ENCODE data around the gene SLC38A1. TPM values are rescaled to one million over a fixed set of nuclear protein-coding genes. Genes with fewer than 3 reads are reported as not detected.

The SLC38A1 gene
- polyA plus RNA-seq, 2 of the 4 experiments (the other 2 are of a cell fraction), result 62.7 to 231 TPM

- H3K4me3 ChIP-seq, result no peak overlapping the region
- H3K4me1 ChIP-seq, result no peaks in the 10 kb centered on the region
- no peaks in the 10 kb centered on the region for H3K9me3 ChIP-seq
- H3K27ac ChIP-seq, result no peak overlapping the region
- POLR2A ChIA-PET, result no interaction called here
- CTCF ChIA-PET, result interaction anchor here (5.0 kb wide), 1 partner anchor 10 kb away, joined by 23 read pairs; no protein-coding TSS in a partner anchor
- no peak for FAIRE-seq
- no peak for ATAC-seq
- DNase-seq (ENCODE audit: low read depth in 1 of 2, low spot score in 1 of 2), result no peak
- TF ChIP-seq HMGXB4 (CRISPR knock-in tag; IDR thresholded peaks at IDR 0.05; ENCODE audit: borderline replicate concordance), result no peak
- TF ChIP-seq FOXS1 (CRISPR knock-in tag; IDR thresholded peaks at IDR 0.05), result no peak
- no peak for TF ChIP-seq RFX5 (IDR thresholded peaks at IDR 0.05)
- TF ChIP-seq ZNF302 (CRISPR knock-in tag; IDR thresholded peaks at IDR 0.05), result no peak
- no peak for TF ChIP-seq HDAC2 (IDR thresholded peaks at IDR 0.05)
- TF ChIP-seq, protein P1, sequence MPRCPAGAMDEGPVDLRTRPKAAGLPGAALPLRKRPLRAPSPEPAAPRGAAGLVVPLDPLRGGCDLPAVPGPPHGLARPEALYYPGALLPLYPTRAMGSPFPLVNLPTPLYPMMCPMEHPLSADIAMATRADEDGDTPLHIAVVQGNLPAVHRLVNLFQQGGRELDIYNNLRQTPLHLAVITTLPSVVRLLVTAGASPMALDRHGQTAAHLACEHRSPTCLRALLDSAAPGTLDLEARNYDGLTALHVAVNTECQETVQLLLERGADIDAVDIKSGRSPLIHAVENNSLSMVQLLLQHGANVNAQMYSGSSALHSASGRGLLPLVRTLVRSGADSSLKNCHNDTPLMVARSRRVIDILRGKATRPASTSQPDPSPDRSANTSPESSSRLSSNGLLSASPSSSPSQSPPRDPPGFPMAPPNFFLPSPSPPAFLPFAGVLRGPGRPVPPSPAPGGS (IDR thresholded peaks at IDR 0.05), result no peak
- TF ChIP-seq ZC3H11A (IDR thresholded peaks at IDR 0.05), result no peak
- TF ChIP-seq CHD4 (IDR thresholded peaks at IDR 0.05; ENCODE audit: borderline replicate concordance), result no peak
- no peak for TF ChIP-seq FOSL2 (IDR thresholded peaks at IDR 0.05)
- no peak for TF ChIP-seq FOSL2 (CRISPR knock-in tag; IDR thresholded peaks at IDR 0.05)
- H3K4me2 ChIP-seq, result no peak overlapping the region
Measured at GRCh38 chr12:46134852-46135251, 134.0 kb downstream of the SLC38A1 start.

DNA sequence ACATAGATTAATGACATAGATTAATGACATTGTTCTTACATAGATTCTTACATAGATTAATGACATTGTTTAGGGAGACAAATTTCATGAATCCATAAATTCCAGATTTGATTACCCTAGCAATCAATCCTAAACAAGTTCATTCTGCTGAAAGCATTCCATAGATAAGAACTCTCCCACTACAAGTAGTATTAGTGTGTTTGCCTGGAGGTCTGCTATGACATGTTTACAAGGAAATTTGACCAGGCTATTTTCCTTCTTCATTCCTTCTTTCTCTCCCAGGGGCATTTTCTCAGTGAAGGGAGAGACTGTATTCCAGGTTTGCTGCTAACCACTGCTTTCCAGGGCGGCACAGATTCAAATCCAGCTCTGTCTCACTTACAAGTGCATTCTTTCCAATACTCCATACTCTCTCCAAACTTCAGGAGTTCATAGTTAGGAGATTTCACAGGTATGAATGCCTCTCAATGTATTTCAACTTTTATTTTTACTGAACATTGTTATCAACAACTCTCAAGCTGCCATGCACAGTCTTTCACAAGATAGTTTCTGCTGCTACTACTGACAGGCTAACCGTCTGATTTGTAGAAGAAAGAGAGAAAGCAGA lies 134.5 kb downstream of the SLC38A1 start:
- no peaks in the 10 kb centered on the region for H3K4me1 ChIP-seq
- FAIRE-seq (no peak), DNase-seq (ENCODE audit: low read depth in 1 of 2, low spot score in 1 of 2) (no peak), ATAC-seq (no peak)
- TF ChIP-seq KDM1A (IDR thresholded peaks at IDR 0.05; ENCODE audit: low read depth) (no peak), HOXA7 (CRISPR knock-in tag; IDR thresholded peaks at IDR 0.05) (no peak), PBX3 (IDR thresholded peaks at IDR 0.05) (no peak), SMC3 (IDR thresholded peaks at IDR 0.05) (no peak), EHMT2 (IDR thresholded peaks at IDR 0.05; ENCODE audit: low read depth) (no peak), E2F6 (IDR thresholded peaks at IDR 0.05; ENCODE audit: borderline replicate concordance, low read depth) (no peak)
- TF ChIP-seq, protein P2, sequence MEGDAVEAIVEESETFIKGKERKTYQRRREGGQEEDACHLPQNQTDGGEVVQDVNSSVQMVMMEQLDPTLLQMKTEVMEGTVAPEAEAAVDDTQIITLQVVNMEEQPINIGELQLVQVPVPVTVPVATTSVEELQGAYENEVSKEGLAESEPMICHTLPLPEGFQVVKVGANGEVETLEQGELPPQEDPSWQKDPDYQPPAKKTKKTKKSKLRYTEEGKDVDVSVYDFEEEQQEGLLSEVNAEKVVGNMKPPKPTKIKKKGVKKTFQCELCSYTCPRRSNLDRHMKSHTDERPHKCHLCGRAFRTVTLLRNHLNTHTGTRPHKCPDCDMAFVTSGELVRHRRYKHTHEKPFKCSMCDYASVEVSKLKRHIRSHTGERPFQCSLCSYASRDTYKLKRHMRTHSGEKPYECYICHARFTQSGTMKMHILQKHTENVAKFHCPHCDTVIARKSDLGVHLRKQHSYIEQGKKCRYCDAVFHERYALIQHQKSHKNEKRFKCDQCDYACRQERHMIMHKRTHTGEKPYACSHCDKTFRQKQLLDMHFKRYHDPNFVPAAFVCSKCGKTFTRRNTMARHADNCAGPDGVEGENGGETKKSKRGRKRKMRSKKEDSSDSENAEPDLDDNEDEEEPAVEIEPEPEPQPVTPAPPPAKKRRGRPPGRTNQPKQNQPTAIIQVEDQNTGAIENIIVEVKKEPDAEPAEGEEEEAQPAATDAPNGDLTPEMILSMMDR (IDR thresholded peaks at IDR 0.05), result no peak
- H3K4me2 ChIP-seq, result no peak overlapping the region
- no peak overlapping the region for H3K27ac ChIP-seq
- no peak overlapping the region for H3K4me3 ChIP-seq
- H3K9me3 ChIP-seq, result no peaks in the 10 kb centered on the region
- ChIA-PET POLR2A (no interaction called here), CTCF (interaction anchor here (5.0 kb wide), 1 partner anchor 9 kb away, joined by 23 read pairs; no protein-coding TSS in a partner anchor)
- WGBS (ENCODE audit: missing lambda C conversion rate), result 35% methylated on average over 2 of the region's 2 CpGs
